ENCODE measurements around the gene SPATA13. TPM values are rescaled to one million over a fixed set of nuclear protein-coding genes. Genes with fewer than 3 reads are reported as not detected.

The SPATA13 gene
- total RNA-seq, 3 donors from 2014 or later, result 6.6 to 84.7 (median 58.7) TPM

- H3K27ac ChIP-seq, result no peak overlapping the region
- H3K36me3 ChIP-seq, result no peaks in the 10 kb centered on the region
- intact Hi-C loops (cut with DNase I; ENCODE audit: low total_unique reads), result no loop called here
- no peaks in the 10 kb centered on the region for H3K27me3 ChIP-seq
- H3K4me1 ChIP-seq, result no peaks in the 10 kb centered on the region
- H3K4me3 ChIP-seq, result no peak overlapping the region
- TF ChIP-seq POLR2AphosphoS5 (IDR thresholded peaks at IDR 0.05) (no peak), POLR2A (IDR thresholded peaks at IDR 0.05) (no peak), CTCF (IDR thresholded peaks at IDR 0.05) (no peak)
- H3K9me3 ChIP-seq, result no peaks in the 10 kb centered on the region
- DNase-seq (ENCODE audit: low spot score in 2 of 2), result no peak
These were observed 80.8 kb downstream of the SPATA13 start for GRCh38 chr13:24241336-24241735.

- TF ChIP-seq POLR2A (IDR thresholded peaks at IDR 0.05), result no peak
- Histone ChIP-seq H3K27ac (no peak overlapping the region), H3K36me3 (no peaks in the 10 kb centered on the region), H3K27me3 (no peaks in the 10 kb centered on the region), H3K4me3 (no peak overlapping the region), H3K9me3 (no peaks in the 10 kb centered on the region), H3K4me1 (no peaks in the 10 kb centered on the region)
- no peak for DNase-seq (ENCODE audit: low spot score in 2 of 2)
- intact Hi-C loops (cut with DNase I; ENCODE audit: low total_unique reads), result no loop called here
These were observed 81.6 kb downstream of the SPATA13 start for GRCh38 chr13:24242100-24242499.

- no peaks in the 10 kb centered on the region for H3K27me3 ChIP-seq
- H3K36me3 ChIP-seq, result no peaks in the 10 kb centered on the region
- TF ChIP-seq CTCF (IDR thresholded peaks at IDR 0.05) (no peak), POLR2AphosphoS5 (IDR thresholded peaks at IDR 0.05) (no peak), POLR2A (IDR thresholded peaks at IDR 0.05) (no peak)
- H3K4me3 ChIP-seq, result no peak overlapping the region
- H3K9me3 ChIP-seq, result no peaks in the 10 kb centered on the region
- no peaks in the 10 kb centered on the region for H3K4me1 ChIP-seq
- no peak for DNase-seq (ENCODE audit: low spot score in 2 of 2)
- no peak overlapping the region for H3K27ac ChIP-seq
- intact Hi-C loops (cut with DNase I; ENCODE audit: low total_unique reads), result no loop called here
These were observed 82.8 kb downstream of the SPATA13 start for GRCh38 chr13:24243302-24243701.

GRCh38 chr13:24244802-24245201 lies 84.3 kb downstream of the SPATA13 start:
- H3K9me3 ChIP-seq, result no peaks in the 10 kb centered on the region
- no peaks in the 10 kb centered on the region for H3K36me3 ChIP-seq
- no peak overlapping the region for H3K4me3 ChIP-seq
- no peak overlapping the region for H3K27ac ChIP-seq
- intact Hi-C loops (cut with DNase I; ENCODE audit: low total_unique reads), result no loop called here
- no peaks in the 10 kb centered on the region for H3K4me1 ChIP-seq
- no peak for DNase-seq (ENCODE audit: low spot score in 2 of 2)
- TF ChIP-seq CTCF (IDR thresholded peaks at IDR 0.05) (no peak), POLR2AphosphoS5 (IDR thresholded peaks at IDR 0.05) (no peak), POLR2A (IDR thresholded peaks at IDR 0.05) (no peak)
- no peaks in the 10 kb centered on the region for H3K27me3 ChIP-seq

GRCh38 chr13:24247016-24247415 lies 86.5 kb downstream of the SPATA13 start:
- Histone ChIP-seq H3K9me3 (no peaks in the 10 kb centered on the region), H3K27me3 (no peaks in the 10 kb centered on the region), H3K36me3 (no peaks in the 10 kb centered on the region), H3K27ac (no peak overlapping the region), H3K4me1 (no peaks in the 10 kb centered on the region), H3K4me3 (no peak overlapping the region)
- no peak for TF ChIP-seq CTCF (IDR thresholded peaks at IDR 0.05)
- TF ChIP-seq POLR2A (IDR thresholded peaks at IDR 0.05), result no peak
- no peak for TF ChIP-seq POLR2AphosphoS5 (IDR thresholded peaks at IDR 0.05)
- intact Hi-C loops (cut with DNase I; ENCODE audit: low total_unique reads), result no loop called here
- no peak for DNase-seq (ENCODE audit: low spot score in 2 of 2)

- Histone ChIP-seq H3K36me3 (no peaks in the 10 kb centered on the region), H3K4me3 (no peak overlapping the region), H3K27me3 (no peaks in the 10 kb centered on the region), H3K4me1 (no peaks in the 10 kb centered on the region), H3K27ac (no peak overlapping the region), H3K9me3 (no peaks in the 10 kb centered on the region)
- intact Hi-C loops (cut with DNase I; ENCODE audit: low total_unique reads), result no loop called here
- TF ChIP-seq CTCF (IDR thresholded peaks at IDR 0.05), result no peak
- no peak for DNase-seq (ENCODE audit: low spot score in 2 of 2)
These were observed 89.1 kb downstream of the SPATA13 start for GRCh38 chr13:24249624-24250023.
